Esophagus squamous epithelium (tissue), 4 donors: ENCODE measurements around the gene TNNI2.

Source experiments
- CTCF ChIP-seq, 6 experiments: fragments of 450-650 bp in 4 of 6; fragments of 200-600 bp in 2 of 6; sonication (generic) in 2 of 6; IDR thresholded peaks; one replicate each; pipeline ENCODE4 v1.5.1; 2016 to 2019; ENCODE audit warnings: antibody characterized with exemption in 6 of 6, mild to moderate bottlenecking in 4 of 6, moderate library complexity in 4 of 6
- POLR2A ChIP-seq, 4 donors: fragments of 450-650 bp; IDR thresholded peaks; one replicate each; pipeline ENCODE4 v1.6.1; 2017; ENCODE audit warnings: antibody characterized with exemption in 4 of 4, mild to moderate bottlenecking in 4 of 4, moderate library complexity in 3 of 4

- TF ChIP-seq CTCF (IDR thresholded peaks at IDR 0.05) (no peak), POLR2A (IDR thresholded peaks at IDR 0.05) (no peak)
These were observed 18.1 kb upstream of the TNNI2 start for GRCh38 chr11:1820463-1821325.
